HepG2 (cell line): Measurements from ENCODE around the gene SYTL3. TPM values are rescaled to one million over a fixed set of nuclear protein-coding genes. Genes with fewer than 3 reads are reported as not detected.

Source experiments
- ATAC-seq: fragments of 200-7000 bp; cut with Tn5 transposase; 3 replicates; pipeline ENCODE4 v1.9.1; 2020; ENCODE audit warnings: mild to moderate bottlenecking, moderate library complexity
- BruUV-seq: library from RNA; stranded (reverse); fragments of 400-500 nt; replicated peaks from 2 replicates; lab custom pipeline; 2021; lab: Mats Ljungman, UMichigan
- CTCF ChIA-PET: fragments of 300-600 bp; formaldehyde crosslinking; extraction: SDS; loops from one replicate; lab custom pipeline; 2021; ENCODE audit warnings: low total read pairs, inconsistent platforms, low intra/inter-chr PET ratio; lab: Yijun Ruan, JAX
- POLR2A ChIA-PET: fragments of 350-600 bp; sonication (Branson Sonifier 250); formaldehyde crosslinking; loops from one replicate; lab custom pipeline; 2020; ENCODE audit warnings: antibody characterized with exemption, inconsistent platforms; lab: Yijun Ruan, JAX
- DNase-seq: peaks from one replicate; pipeline ENCODE4 v3.0.0-alpha.2; 2015; ENCODE audit warnings: low spot score
- FAIRE-seq: peaks from 3 replicates; lab custom pipeline; 2011; peaks lifted over from hg19 to GRCh38; lab: Jason Lieb, UNC
- H2AFZ ChIP-seq: one replicate; pipeline ENCODE4 v1.6.1; 2011; ENCODE audit warnings: low read length, inconsistent platforms
- H3K27ac ChIP-seq: fragments of 300-600 bp; 3 replicates; pipeline ENCODE4 v1.8.0; 2011; ENCODE audit warnings: mixed run types, mild to moderate bottlenecking, mixed read lengths, low read length, inconsistent platforms; ENCODE audit not compliant: insufficient read depth; ENCODE audit errors: extremely low read length
- H3K27me3 ChIP-seq, 2 experiments: fragments of 200-600 bp in 1 of 2; 2 replicates in 1 of 2; 3 replicates in 1 of 2; pipeline versions ENCODE4 v1.6.0 to v1.8.0; 2011; ENCODE audit warnings: low read length in 2 of 2, mild to moderate bottlenecking in 2 of 2, moderate library complexity in 2 of 2, inconsistent platforms in 1 of 2; ENCODE audit not compliant: insufficient read depth in 2 of 2, control insufficient read depth in 1 of 2
- H3K36me3 ChIP-seq, 2 experiments: fragments of 200-600 bp in 1 of 2; replicated peaks in 1 of 2; 2 replicates in 1 of 2; 3 replicates in 1 of 2; pipeline versions ENCODE4 v1.5.1 to v1.8.0; 2011; ENCODE audit warnings: low read length in 2 of 2, inconsistent platforms in 1 of 2; ENCODE audit not compliant: insufficient read depth in 2 of 2, control insufficient read depth in 1 of 2
- H3K4me1 ChIP-seq: 2 replicates; pipeline ENCODE4 v1.5.1; 2012; ENCODE audit warnings: low read length, inconsistent platforms; ENCODE audit not compliant: insufficient read depth
- H3K4me2 ChIP-seq: 2 replicates; pipeline ENCODE4 v1.6.0; 2011; ENCODE audit warnings: low read depth, low read length, inconsistent platforms
- H3K4me3 ChIP-seq, 3 experiments: fragments of 200-600 bp in 1 of 3; sonication (generic), shearing (Covaris generic) in 1 of 3; replicated peaks in 1 of 3; 2 replicates each; pipeline ENCODE4 v1.5.1; 2011 to 2016; ENCODE audit warnings: low read length in 3 of 3, inconsistent platforms in 2 of 3, low read depth in 2 of 3, mild to moderate bottlenecking in 2 of 3, control low read depth in 1 of 3, mixed read lengths in 1 of 3; ENCODE audit not compliant: insufficient read depth in 1 of 3
- H3K79me2 ChIP-seq: one replicate; pipeline ENCODE4 v1.6.1; 2011; ENCODE audit warnings: low read length, inconsistent platforms; ENCODE audit not compliant: insufficient read depth
- H3K9ac ChIP-seq: 2 replicates; pipeline ENCODE4 v1.6.0; 2011; ENCODE audit warnings: mild to moderate bottlenecking, low read depth, low read length, inconsistent platforms; ENCODE audit not compliant: insufficient read depth
- H3K9me3 ChIP-seq: 2 replicates; pipeline ENCODE4 v1.5.1; 2012; ENCODE audit warnings: mild to moderate bottlenecking, low read length
- H4K20me1 ChIP-seq: 2 replicates; pipeline ENCODE4 v1.6.0; 2011; ENCODE audit warnings: inconsistent platforms, mild to moderate bottlenecking, low read length, moderate library complexity; ENCODE audit not compliant: insufficient read depth
- AKAP8 ChIP-seq: sonication (generic); formaldehyde crosslinking; IDR thresholded peaks from 2 replicates; pipeline ENCODE4 v1.5.1; 2020; ENCODE audit warnings: mild to moderate bottlenecking, missing genetic modification reagents
- CCDC6 ChIP-seq: sonication (generic); formaldehyde crosslinking; IDR thresholded peaks from 2 replicates; pipeline ENCODE4 v1.8.1; 2022; ENCODE audit warnings: mild to moderate bottlenecking, missing genetic modification reagents, moderate library complexity
- KLF12 ChIP-seq: sonication (generic); formaldehyde crosslinking; IDR thresholded peaks from 2 replicates; pipeline ENCODE4 v1.4.0; 2020; ENCODE audit warnings: missing genetic modification reagents, borderline replicate concordance
- POLR2A ChIP-seq, 2 experiments: IDR thresholded peaks; 2 replicates each; pipeline ENCODE4 v1.6.1; 2011; ENCODE audit warnings: low read depth in 2 of 2, low read length in 2 of 2, mild to moderate bottlenecking in 1 of 2, moderate library complexity in 1 of 2; ENCODE audit not compliant: insufficient read depth in 1 of 2
- REPIN1 ChIP-seq: sonication (generic); formaldehyde crosslinking; IDR thresholded peaks from 2 replicates; pipeline ENCODE4 v1.8.0; 2022; ENCODE audit warnings: missing genetic modification reagents, low read depth, mild to moderate bottlenecking, borderline replicate concordance
- ZMYM4 ChIP-seq: sonication (generic); formaldehyde crosslinking; IDR thresholded peaks from 2 replicates; pipeline ENCODE4 v1.8.1; 2023; ENCODE audit warnings: mild to moderate bottlenecking, missing genetic modification reagents
- ZNF121 ChIP-seq: sonication (generic); formaldehyde crosslinking; IDR thresholded peaks from 2 replicates; pipeline ENCODE4 v1.5.0; 2020; ENCODE audit warnings: mild to moderate bottlenecking, missing genetic modification reagents
- WGBS: methylation state at CpG from one replicate; pipeline ENCODE4 v1.1.6; 2017; ENCODE audit warnings: low lambda C conversion rate; 5-methylcytosine and 5-hydroxymethylcytosine counted together
- in situ Hi-C: cut with HindIII; loops from 2 replicates; pipeline ENCODE4 v1.10.0; 2017; ENCODE audit warnings: low pct_unique_long_range_greater_than_20kb; ENCODE audit not compliant: extremely low pct_ligation_motif_present
- intact Hi-C: fragments of 100-400 bp; cut with micrococcal nuclease; formaldehyde crosslinking; loops from one replicate; pipeline ENCODE4 v1.10.0; 2022; ENCODE audit not compliant: unreplicated experiment
- polyA plus RNA-seq, 8 experiments: library from polyadenylated mRNA; depleted of rRNA in 3 of 8; stranded (reverse) in 7 of 8; unstranded in 1 of 8; fragments of >200 nt; fragmentation: Illumina TruSeq in 4 of 8; extraction: Trizol in 4 of 8; gene quantifications; 2 replicates each; pipeline versions ENCODE4 v1.2.1 to v1.2.3, GENCODE V29; 2011 to 2016; ENCODE audit warnings: low read depth in 4 of 8, missing spikeins in 1 of 8, mixed read lengths in 1 of 8; ENCODE audit not compliant: insufficient read depth in 1 of 8
- total RNA-seq, 5 experiments: library from RNA; depleted of rRNA; stranded (reverse); fragments of >200 nt; fragmentation: Illumina TruSeq; extraction: Trizol; gene quantifications; 2 replicates each; pipeline ENCODE4 v1.2.3, GENCODE V29; 2016; ENCODE audit warnings: low read depth in 1 of 5
- TF ChIP-seq, protein P1 (sequence below): sonication (generic); formaldehyde crosslinking; IDR thresholded peaks from 2 replicates; pipeline ENCODE4 v1.4.0; 2020; ENCODE audit warnings: missing genetic modification reagents
- TF ChIP-seq, protein P2 (sequence below): sonication (generic); formaldehyde crosslinking; IDR thresholded peaks from 2 replicates; pipeline ENCODE4 v1.5.0; 2020; ENCODE audit warnings: mild to moderate bottlenecking, missing genetic modification reagents

SYTL3 gene
- total and polyA plus RNA-seq, 2 of the 13 experiments (the other 11 are each of a cell fraction or from before 2014, with no cell fraction given) = 0.11 to 0.28 TPM

DNA sequence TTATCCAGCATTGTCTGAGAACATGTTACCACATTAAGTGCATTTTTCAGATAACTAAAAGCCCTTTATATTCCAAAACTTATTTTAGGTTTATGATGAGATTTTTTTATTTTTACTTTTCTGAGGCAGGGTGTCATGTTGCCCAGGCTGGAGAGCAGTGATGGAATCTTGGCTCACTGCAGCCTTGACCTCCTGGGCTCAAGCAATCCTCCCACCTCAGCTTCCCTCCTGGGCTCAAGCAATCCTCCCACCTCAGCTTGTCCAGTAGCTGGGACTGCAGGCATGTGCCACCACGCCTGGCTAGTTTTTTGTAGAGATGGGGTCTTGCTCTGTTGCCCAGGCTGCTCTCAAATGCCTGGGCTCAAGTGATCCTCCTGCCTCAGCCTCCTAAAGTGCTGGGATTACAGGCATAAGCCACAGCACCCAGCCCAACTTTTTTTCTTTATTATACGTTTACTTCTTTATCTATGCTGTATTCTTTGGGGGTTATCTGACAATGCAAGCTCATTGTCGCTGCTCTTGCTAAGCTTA is 11.5 kb upstream of the SYTL3 start:
- ATAC-seq = no peak
- in situ Hi-C loops = no loop called here
- H3K4me1 ChIP-seq = peaks cover 35% of the 10 kb centered on the region

More for the DNA sequence above, 11.5 kb upstream of the SYTL3 start:
- Histone ChIP-seq H3K79me2 (peaks cover 15% of the 10 kb centered on the region), H3K4me2 (no peak overlapping the region), H3K27ac (no peak overlapping the region), H3K9ac (no peak overlapping the region), H3K27me3 (no peaks in the 10 kb centered on the region), H3K36me3 (peaks cover under 1 to 22% of the 10 kb centered on the region in 2 experiments), H3K9me3 (no peaks in the 10 kb centered on the region), H2AFZ (no peak overlapping the region), H3K4me3 (no peak overlapping the region), H4K20me1 (peaks cover 5% of the 10 kb centered on the region; the same call in 1 of the 2 replicates)
- no peak for DNase-seq
- TF ChIP-seq ZNF121 (CRISPR knock-in tag) = peak; percentile 91
- TF ChIP-seq KLF12 = no peak
- TF ChIP-seq, protein P1, sequence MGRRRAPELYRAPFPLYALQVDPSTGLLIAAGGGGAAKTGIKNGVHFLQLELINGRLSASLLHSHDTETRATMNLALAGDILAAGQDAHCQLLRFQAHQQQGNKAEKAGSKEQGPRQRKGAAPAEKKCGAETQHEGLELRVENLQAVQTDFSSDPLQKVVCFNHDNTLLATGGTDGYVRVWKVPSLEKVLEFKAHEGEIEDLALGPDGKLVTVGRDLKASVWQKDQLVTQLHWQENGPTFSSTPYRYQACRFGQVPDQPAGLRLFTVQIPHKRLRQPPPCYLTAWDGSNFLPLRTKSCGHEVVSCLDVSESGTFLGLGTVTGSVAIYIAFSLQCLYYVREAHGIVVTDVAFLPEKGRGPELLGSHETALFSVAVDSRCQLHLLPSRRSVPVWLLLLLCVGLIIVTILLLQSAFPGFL (CRISPR knock-in tag) = no peak
- TF ChIP-seq CCDC6 (CRISPR knock-in tag) = 0 out of 2 replicates have a peak, but pooled peaks have one; percentile 32
- TF ChIP-seq AKAP8 = 0 out of 2 replicates have a peak, but pooled peaks have one; percentile 28
- peak in 1 of 2 experiments; percentile 22; a peak in 2 of 4 replicates for TF ChIP-seq POLR2A (IDR thresholded peaks at IDR 0.05; ENCODE audit: insufficient read depth in 1 of 2, low read depth in 2 of 2, low read length in 2 of 2)
- TF ChIP-seq, protein P2, sequence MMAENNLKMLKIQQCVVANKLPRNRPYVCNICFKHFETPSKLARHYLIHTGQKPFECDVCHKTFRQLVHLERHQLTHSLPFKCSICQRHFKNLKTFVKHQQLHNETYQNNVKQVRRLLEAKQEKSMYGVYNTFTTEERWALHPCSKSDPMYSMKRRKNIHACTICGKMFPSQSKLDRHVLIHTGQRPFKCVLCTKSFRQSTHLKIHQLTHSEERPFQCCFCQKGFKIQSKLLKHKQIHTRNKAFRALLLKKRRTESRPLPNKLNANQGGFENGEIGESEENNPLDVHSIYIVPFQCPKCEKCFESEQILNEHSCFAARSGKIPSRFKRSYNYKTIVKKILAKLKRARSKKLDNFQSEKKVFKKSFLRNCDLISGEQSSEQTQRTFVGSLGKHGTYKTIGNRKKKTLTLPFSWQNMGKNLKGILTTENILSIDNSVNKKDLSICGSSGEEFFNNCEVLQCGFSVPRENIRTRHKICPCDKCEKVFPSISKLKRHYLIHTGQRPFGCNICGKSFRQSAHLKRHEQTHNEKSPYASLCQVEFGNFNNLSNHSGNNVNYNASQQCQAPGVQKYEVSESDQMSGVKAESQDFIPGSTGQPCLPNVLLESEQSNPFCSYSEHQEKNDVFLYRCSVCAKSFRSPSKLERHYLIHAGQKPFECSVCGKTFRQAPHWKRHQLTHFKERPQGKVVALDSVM (CRISPR knock-in tag) = peak; percentile 41; the same call in 1 of the 2 replicates
- TF ChIP-seq ZMYM4 (CRISPR knock-in tag) = 0 out of 2 replicates have a peak, but pooled peaks have one; percentile 6
- no peak for TF ChIP-seq REPIN1 (CRISPR knock-in tag)
- intact Hi-C loops = no loop called here
- no peak for FAIRE-seq
- 92% methylated on average over 3 of the region's 3 CpGs for WGBS
- ChIA-PET CTCF (no interaction called here), POLR2A (no interaction called here)
- BruUV-seq = no TSS peak
